Natural killer cell (primary cell): ENCODE results near the gene LRRC49. TPM values are rescaled to one million over a fixed set of nuclear protein-coding genes. Genes with fewer than 3 reads are reported as not detected.
"Not testable (repeated sequence)": the region's sequence is repeated elsewhere in the genome, so short reads cannot be mapped to it uniquely, and the experiment has no call there.

Experiments used
- ATAC-seq, 3 donors: fragments of 150-1000 bp in 2 of 3; fragments of 200-7000 bp in 1 of 3; cut with Tn5 transposase; 1 replicate in 1 of 3; 2 replicates in 2 of 3; pipeline ENCODE4 v1.10.0; 2021; ENCODE audit warnings: mild to moderate bottlenecking in 2 of 3, moderate library complexity in 2 of 3
- DNase-seq, 2 donors: peaks; one replicate each; pipeline versions ENCODE4 v3.0.0 to v3.0.0-alpha.2; 2013 to 2021; ENCODE audit warnings: mixed read lengths in 1 of 2
- H3K27ac ChIP-seq: one replicate; pipeline ENCODE4 v1.5.1; 2013; ENCODE audit warnings: mild to moderate bottlenecking, low read length
- H3K27me3 ChIP-seq: one replicate; pipeline ENCODE4 v1.6.1; 2013; ENCODE audit warnings: low read length; ENCODE audit not compliant: control insufficient read depth, insufficient read depth
- H3K36me3 ChIP-seq: one replicate; pipeline ENCODE4 v1.6.1; 2013; ENCODE audit warnings: low read length; ENCODE audit not compliant: control insufficient read depth, insufficient read depth
- H3K4me1 ChIP-seq: one replicate; pipeline ENCODE4 v1.6.1; 2013; ENCODE audit warnings: low read length; ENCODE audit not compliant: control insufficient read depth, insufficient read depth
- H3K4me3 ChIP-seq: one replicate; pipeline ENCODE4 v1.5.1; 2013; ENCODE audit warnings: low read length
- H3K9me3 ChIP-seq: one replicate; pipeline ENCODE4 v1.6.1; 2013; ENCODE audit warnings: low read length; ENCODE audit not compliant: control insufficient read depth, insufficient read depth
- H3K27ac Mint-ChIP-seq, 2 donors: one replicate each; pipeline ENCODE4 v1.8.0; 2022; ENCODE audit warnings: mild to moderate bottlenecking in 2 of 2, mixed read lengths in 2 of 2, moderate library complexity in 1 of 2
- H3K27me3 Mint-ChIP-seq, 2 donors: one replicate each; pipeline ENCODE4 v1.8.0; 2022; ENCODE audit warnings: low read depth in 2 of 2, mixed read lengths in 2 of 2
- H3K36me3 Mint-ChIP-seq: one replicate; pipeline ENCODE4 v1.8.0; 2022; ENCODE audit warnings: mixed read lengths
- H3K4me1 Mint-ChIP-seq, 2 donors: one replicate each; pipeline ENCODE4 v1.8.0; 2022; ENCODE audit warnings: mixed read lengths in 2 of 2
- H3K4me3 Mint-ChIP-seq: one replicate; pipeline ENCODE4 v1.8.0; 2022; ENCODE audit warnings: mild to moderate bottlenecking, moderate library complexity, mixed read lengths
- H3K9me3 Mint-ChIP-seq, 2 donors: one replicate each; pipeline ENCODE4 v1.8.0; 2022; ENCODE audit warnings: mixed read lengths in 2 of 2
- CTCF ChIP-seq: fragments of 200-600 bp; IDR thresholded peaks from one replicate; pipeline ENCODE4 v1.8.0; 2022; ENCODE audit warnings: antibody characterized with exemption
- WGBS: methylation state at CpG from one replicate; pipeline ENCODE4 v1.1.7; 2013; ENCODE audit warnings: missing lambda C conversion rate; ENCODE audit not compliant: insufficient coverage; 5-methylcytosine and 5-hydroxymethylcytosine counted together
- intact Hi-C: fragments of 100-400 bp; cut with micrococcal nuclease; formaldehyde crosslinking; loops from one replicate; pipeline ENCODE4 v1.14.2; 2022
- total RNA-seq, 4 donors: library from RNA; stranded (reverse); fragments of 120-200 nt in 1 of 4; gene quantifications; one replicate each; pipeline versions ENCODE4 v1.2.3 to v1.2.4, GENCODE V29; 2013 to 2022

Gene LRRC49
- total RNA-seq, 3 donors from 2014 or later (not counting 1 experiment from before 2014, with no cell fraction given): 0.14 to 0.38 TPM; not detected in 1

DNA sequence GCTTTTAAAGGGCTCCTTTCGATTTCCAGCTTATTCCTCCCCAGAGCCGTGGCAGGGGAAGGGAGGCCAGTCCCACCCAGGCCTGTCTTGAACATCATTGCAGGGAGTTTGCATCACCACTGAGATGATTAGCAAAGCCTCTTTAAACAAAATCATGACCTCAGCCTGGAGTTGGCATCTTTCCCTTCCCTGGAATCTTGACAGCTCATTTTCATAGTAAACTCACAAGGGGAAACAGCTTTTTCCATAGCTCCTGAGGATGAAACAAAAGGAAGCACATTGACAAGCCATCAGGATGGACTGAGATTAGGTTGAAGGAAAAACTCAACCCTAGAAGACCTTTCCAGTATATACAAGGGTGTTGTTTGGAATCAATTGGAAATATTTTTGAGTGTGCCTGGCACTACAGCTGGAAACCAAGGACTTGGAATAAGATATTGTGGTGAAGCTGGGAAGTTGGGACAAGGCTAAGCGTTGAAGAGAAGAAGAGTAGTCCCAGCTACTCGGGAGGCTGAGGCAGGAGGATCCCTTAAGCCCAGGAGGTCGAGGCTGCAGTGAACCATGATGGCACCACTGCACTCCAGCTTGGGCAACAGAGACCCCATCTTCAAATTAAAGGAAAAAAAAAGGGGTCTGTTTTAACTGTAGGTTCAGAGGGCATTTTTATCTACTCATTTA, 35.6 kb upstream of the LRRC49 start:
- Histone ChIP-seq H3K27me3 (peaks cover 16% of the 10 kb centered on the region), H3K36me3 (no peaks in the 10 kb centered on the region), H3K9me3 (no peaks in the 10 kb centered on the region), H3K27ac (no peak overlapping the region), H3K4me1 (peaks cover 7% of the 10 kb centered on the region), H3K4me3 (no peak overlapping the region)
- Mint-ChIP-seq H3K4me3 (no peak overlapping the region), H3K27me3 (peaks cover 24 to 38% of the 10 kb centered on the region in 2 donors), H3K4me1 (peaks cover 6% of the 10 kb centered on the region in 2 donors), H3K9me3 (no peaks in the 10 kb centered on the region), H3K27ac (no peak overlapping the region), H3K36me3 (no peaks in the 10 kb centered on the region)
- ATAC-seq: no peak
- no peak for TF ChIP-seq CTCF
- 80% methylated on average over 5 of the region's 5 CpGs for WGBS
- intact Hi-C loops: no loop called here
- DNase-seq: no peak

GRCh38 chr15:70857562-70858285, 34.9 kb upstream of the LRRC49 start:
- no peak overlapping the region for H3K4me3 Mint-ChIP-seq
- no peak for TF ChIP-seq CTCF
- H3K27ac ChIP-seq: no peak overlapping the region
- H3K27me3 Mint-ChIP-seq: peaks cover 23 to 38% of the 10 kb centered on the region in 2 donors
- H3K36me3 ChIP-seq: no peaks in the 10 kb centered on the region
- DNase-seq (no peak), ATAC-seq (no peak)
- H3K36me3 Mint-ChIP-seq: no peaks in the 10 kb centered on the region
- intact Hi-C loops: no loop called here
- no peaks in the 10 kb centered on the region for H3K9me3 ChIP-seq
- no peaks in the 10 kb centered on the region for H3K9me3 Mint-ChIP-seq
- 73% methylated on average over 2 of the region's 3 CpGs for WGBS
- H3K4me3 ChIP-seq: no peak overlapping the region
- peaks cover 9% of the 10 kb centered on the region for H3K27me3 ChIP-seq
- H3K4me1 ChIP-seq: peaks cover 7% of the 10 kb centered on the region
- peaks cover 6% of the 10 kb centered on the region in 2 donors for H3K4me1 Mint-ChIP-seq
- no peak overlapping the region for H3K27ac Mint-ChIP-seq

GRCh38 chr15:70858614-70859321, 33.9 kb upstream of the LRRC49 start:
- peaks cover 20 to 38% of the 10 kb centered on the region in 2 donors for H3K27me3 Mint-ChIP-seq
- H3K9me3 ChIP-seq, intact Hi-C loops, H3K36me3 ChIP-seq, H3K4me3 ChIP-seq, H3K27ac ChIP-seq, H3K27me3 ChIP-seq, H3K4me1 Mint-ChIP-seq, H3K4me1 ChIP-seq, DNase-seq, H3K4me3 Mint-ChIP-seq, H3K27ac Mint-ChIP-seq, ATAC-seq, H3K9me3 Mint-ChIP-seq, H3K36me3 Mint-ChIP-seq: not testable (repeated sequence)
- WGBS: 88% methylated on average over 9 of the region's 9 CpGs

DNA sequence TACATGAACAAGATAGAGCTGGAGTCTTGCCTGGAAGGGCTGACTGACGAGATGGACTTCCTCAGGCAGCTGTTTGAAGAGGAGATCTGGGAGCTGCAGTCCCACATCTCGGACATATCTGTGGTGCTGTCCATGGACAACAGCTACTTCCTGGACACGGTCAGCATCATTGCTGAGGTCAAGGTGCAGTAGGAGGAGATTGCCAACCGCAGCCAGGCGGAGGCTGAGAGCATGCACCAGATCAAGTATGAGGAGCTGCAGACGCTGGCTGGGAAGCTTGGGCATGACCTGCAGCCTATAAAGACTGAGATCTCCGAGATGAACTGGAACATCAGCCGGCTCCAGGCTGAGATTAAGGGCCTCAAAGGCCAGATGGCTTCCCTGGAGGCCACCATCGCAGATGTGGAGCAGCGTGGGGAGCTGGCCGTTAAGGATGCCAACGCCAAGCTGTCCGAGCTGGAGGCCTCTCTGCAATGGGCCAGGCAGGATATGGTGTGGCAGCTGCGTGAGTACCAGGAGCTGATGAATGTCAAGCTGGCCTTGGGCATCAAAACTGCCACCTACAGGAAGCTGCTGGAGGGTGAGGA, 33.2 kb upstream of the LRRC49 start:
- H3K27me3 ChIP-seq: peaks cover under 1% of the 10 kb centered on the region
- no peaks in the 10 kb centered on the region for H3K9me3 ChIP-seq
- DNase-seq (no peak), ATAC-seq (no peak)
- H3K27ac ChIP-seq: no peak overlapping the region
- Mint-ChIP-seq H3K27ac (no peak overlapping the region), H3K4me1 (peaks cover 3% of the 10 kb centered on the region in 2 donors), H3K4me3 (no peak overlapping the region), H3K27me3 (peaks cover 18 to 36% of the 10 kb centered on the region in 2 donors), H3K9me3 (no peaks in the 10 kb centered on the region), H3K36me3 (no peaks in the 10 kb centered on the region)
- peaks cover under 1% of the 10 kb centered on the region for H3K4me1 ChIP-seq
- H3K36me3 ChIP-seq: no peaks in the 10 kb centered on the region
- no peak overlapping the region for H3K4me3 ChIP-seq
- intact Hi-C loops: no loop called here
- WGBS: 89% methylated on average over 14 of the region's 14 CpGs
- no peak for TF ChIP-seq CTCF
